NCI-H1436 treated with DMSO at 0.1 percent for 48 hours (cell line): Measurements from ENCODE around the gene ANAPC16.
"Not testable (repeated sequence)": the region's sequence is repeated elsewhere in the genome, so short reads cannot be mapped to it uniquely, and the experiment has no call there.

Source experiments
- DNase-seq: peaks from one replicate; lab custom pipeline; 2025; lab: John Stamatoyannopoulos, UW

ANAPC16 gene

DNA sequence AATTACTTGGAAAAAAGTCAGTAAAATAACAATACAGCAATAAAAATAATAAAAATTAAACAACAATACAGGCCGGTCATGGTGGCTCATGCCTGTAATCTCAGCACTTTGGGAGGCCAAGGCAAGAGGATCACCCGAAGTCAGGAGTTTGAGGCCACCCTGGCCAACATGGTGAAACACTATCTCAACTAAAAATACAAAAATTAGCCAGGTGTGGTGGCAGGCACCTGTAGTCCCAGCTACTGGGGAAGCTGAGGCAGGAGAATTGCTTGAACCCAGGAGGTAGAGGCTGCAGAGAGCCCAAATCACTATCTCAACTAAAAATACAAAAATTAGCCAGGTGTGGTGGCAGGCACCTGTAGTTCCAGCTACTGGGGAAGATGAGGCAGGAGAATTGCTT is 4.0 kb upstream of the ANAPC16 start:
- not testable (repeated sequence) for DNase-seq

DNA sequence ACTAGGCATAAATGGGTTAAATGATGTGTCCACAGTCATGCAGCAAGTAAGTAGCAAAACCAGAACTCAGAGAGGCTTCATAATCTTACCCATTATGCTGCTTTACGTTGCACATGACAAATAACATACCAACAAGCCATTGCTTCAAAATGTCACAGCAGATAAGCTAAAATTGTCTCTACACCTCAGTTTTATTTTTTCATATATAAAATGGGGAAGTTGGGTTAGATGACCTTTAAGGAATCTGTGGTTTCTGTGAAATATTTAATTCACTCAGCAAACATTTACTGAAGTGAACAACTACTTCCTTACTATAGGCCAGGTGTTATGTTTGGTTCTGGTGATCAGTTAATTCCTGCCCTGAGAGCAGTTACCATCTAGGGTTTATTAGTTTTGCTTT is 2.5 kb downstream of the ANAPC16 start:
- DNase-seq = no peak

DNA sequence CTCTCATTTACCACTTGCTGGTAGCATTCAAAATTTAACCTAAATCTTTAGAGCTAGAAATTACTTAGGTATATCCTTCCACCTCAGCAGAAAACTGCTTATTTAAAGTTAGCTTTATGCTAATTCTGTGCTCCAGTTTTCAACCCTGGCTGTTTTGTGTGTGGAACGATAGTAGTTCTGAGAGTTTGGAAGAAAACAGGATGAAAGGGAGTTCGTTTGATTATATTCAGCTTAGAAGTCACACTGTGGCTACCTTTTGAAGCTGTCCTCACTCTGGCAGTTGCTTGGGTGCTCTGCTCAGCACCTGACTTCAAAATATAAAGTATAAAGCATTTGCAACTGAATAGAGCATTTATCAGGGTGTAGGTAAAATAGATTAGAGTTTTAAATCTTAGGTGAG is 2.9 kb downstream of the ANAPC16 start:
- no peak for DNase-seq

DNA sequence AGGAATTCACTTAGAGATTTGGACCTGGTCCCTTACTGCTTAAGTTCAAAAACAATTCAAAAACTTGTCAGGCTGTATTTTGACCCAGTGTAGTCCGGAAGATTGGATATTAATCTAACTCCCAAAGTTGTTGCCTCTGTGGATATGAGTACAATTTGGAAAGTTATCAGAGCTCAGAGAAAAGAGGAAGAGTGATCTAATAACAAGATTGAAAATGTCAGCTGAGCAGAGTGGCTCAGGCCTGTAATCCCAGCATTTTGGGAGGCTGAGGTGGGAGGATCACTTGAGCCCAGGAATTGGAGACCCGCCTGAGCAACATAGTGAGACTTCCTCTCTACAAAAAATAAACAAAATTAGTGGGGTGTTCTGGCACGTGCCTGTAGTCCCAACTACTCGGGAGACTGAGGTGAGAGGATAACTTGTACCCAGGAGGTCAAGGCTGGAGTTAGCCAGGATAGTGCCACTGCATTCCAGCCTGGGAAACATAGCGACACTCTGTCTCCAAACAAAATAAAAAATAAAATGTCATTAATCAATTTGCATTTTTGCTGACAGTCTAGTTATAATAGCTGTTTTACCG is 3.5 kb downstream of the ANAPC16 start:
- DNase-seq = no peak

DNA sequence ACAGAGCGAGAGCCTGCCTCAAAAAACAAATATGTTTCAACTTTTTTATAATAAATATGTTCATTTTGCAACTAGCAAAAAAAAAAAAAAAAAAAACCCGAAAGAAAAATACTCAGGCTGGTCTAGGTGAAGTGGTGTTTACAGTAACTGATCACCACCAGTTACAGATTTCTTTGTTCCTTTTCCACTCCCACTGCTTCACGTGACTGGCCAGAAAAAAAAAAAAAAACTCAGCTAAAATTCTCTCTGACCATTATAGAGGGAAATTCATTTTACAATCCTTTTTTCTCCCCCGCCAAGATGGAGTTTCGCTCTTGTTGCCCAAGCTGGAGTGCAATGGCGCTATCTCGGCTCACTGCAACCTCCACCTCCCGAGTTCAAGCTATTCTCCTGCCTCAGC is 4.8 kb downstream of the ANAPC16 start:
- DNase-seq = no peak

DNA sequence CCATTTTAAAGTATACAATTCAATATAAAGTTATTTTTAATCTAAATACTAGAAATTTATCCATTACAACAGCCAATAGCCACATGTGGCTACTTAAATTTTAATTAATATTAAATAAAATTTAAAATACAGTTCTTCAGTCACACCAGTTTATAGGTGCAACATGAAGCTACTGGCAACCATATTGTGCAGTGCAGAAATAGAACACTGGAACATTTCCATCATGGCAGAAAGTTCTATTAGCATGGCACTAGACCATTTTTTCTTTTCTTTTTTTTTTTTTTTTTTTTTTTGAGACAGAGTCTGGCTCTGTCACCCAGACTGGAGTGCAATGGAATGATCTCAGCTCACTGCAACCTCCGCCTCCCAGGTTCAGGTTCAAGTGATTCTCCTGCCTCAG is 5.5 kb downstream of the ANAPC16 start:
- no peak for DNase-seq

DNA sequence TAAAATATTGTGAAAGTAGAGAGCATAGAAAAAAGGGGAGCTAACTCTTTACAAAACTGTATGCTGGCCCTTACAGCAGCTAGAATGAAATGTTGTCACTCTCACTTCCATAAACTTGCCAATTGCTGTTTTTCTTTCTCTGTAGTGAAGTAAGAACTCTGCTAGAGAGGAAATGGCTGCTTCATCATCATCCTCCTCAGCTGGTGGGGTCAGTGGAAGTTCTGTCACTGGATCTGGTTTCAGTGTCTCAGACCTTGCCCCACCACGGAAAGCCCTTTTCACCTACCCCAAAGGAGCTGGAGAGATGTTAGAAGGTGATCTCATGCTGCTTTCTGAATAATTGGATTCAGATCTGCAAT is 7.9 kb downstream of the ANAPC16 start:
- DNase-seq = no peak

DNA sequence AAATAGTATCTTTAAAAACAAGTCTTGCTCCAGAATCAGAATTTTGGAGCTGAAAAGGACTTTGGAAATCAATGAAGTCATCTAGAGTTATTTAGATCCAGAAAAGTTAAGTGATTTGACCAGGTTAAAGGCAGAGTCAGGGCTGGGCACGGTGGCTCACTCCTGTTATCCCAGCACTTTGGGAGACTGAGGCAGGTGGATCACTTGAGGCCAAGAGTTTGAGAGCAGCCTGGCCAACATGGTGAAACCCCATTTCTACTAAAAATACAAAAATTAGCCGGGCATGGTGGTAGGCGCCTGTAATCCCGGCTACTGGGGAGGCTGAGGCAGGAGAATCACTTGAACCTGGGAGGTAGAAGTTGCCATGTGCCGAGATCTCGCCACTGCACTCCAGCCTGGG is 8.4 kb downstream of the ANAPC16 start:
- DNase-seq = not testable (repeated sequence)

DNA sequence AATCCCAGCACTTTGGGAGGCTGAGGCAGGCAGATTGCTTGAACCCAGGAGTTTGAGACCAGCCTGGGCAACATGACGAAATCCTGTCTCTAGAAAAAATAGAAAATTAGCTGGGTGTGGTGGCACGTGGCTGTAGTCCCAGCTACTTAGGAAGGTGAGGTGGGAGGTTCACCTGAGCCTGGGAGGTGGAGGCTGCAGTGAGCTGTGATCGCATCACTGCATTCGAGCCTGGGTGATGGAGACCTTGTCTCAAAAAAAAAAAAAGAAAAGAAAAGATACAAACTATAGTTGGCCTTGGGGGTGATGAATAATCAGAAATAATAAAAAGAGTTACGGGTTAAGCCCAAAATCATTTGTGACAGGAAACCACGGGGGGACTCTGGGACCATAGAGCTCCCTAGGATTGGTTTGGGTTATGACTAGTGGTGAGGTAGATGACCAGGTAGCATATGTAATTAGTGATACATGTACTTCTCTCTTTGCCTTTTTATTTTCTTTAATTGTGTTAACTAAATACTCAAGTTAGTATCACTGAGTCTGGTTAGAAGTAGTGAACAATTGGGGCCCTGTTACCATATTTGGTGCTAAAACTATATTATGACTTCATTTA is 10.7 kb downstream of the ANAPC16 start:
- DNase-seq = no peak

DNA sequence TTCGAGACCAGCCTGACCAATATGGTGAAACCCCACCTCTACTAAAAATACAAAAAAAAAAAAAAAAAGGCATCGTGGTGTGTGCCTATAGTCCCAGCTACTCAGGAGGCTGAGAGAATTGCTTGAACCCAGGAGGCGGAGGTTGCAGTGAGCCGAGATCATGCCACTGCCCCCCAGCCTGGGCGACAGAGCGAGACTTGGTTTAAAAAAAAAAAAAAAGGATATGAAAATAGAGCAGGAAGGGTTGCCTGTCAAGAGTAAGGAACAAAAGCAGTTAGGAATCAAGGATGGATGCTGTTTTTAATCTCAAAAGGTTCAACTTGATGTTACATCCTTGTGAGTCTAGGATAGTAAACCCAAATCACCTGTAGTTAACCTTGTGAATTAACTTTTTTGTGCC is 12.0 kb downstream of the ANAPC16 start:
- DNase-seq = no peak

DNA sequence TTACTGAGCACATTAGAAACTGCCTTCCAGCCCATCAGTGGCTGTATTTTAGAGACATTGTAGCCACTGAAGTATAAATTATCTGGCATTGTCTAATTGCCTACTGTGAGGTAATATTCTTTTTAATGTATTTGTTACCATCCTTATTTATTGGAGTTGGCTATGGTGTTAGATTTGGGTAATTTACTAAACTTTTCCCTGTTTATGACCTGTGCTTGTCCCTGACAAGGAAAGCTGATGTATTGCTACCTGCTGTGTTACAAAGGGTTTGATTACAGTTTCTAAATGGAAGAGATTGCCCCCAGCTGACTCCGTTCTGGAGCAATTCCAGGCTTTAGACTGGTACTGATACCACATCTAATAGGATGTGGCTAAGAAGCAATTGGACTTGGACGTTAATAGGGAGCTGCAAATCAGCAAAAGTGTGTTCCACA is 12.5 kb downstream of the ANAPC16 start:
- no peak for DNase-seq

DNA sequence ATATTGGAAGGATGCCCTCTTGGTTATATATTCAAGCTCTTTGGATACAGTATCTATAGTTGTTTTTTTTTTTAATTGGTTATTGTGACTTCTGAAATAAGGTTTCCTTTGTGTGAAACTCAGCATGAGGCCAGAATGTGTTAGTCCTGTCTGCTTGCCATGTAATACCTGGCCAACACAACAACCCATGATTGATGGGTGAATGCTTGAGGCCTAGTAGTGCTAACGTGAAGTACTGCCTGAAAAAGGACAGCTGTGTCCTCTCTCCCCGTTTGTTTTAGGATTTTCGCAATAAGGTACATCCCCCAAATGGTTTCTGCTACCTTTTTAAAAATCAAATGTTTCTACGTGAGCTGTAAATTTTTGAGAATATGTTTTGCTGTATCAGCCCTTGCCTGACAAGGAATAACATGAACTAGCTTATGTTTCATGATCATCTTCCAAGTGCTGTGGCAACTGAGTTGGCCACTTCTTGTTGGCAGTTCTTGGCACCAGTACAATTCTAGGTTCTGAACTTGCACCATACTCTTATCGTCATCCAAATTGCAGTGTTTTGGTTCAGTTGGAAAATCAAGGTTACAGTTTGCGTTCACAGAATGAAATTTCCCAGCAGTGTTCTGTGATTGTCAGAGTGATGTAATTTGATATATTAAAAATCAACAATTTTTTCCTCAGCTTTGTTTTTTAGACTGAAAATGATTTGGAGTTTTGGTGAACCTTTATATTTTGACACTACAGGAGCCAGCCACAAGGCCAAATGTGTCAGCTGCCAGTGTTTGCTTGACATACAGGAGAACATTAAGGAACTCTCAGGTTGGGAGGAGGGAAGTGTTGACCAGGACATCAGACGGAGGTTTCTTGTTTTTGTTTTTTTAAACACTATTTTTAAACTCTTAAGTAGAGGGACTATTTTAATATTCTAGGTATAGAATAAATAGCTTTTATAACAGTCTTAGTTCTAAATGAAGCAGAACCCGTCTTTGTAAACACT is 13.7 kb downstream of the ANAPC16 start:
- DNase-seq = no peak

DNA sequence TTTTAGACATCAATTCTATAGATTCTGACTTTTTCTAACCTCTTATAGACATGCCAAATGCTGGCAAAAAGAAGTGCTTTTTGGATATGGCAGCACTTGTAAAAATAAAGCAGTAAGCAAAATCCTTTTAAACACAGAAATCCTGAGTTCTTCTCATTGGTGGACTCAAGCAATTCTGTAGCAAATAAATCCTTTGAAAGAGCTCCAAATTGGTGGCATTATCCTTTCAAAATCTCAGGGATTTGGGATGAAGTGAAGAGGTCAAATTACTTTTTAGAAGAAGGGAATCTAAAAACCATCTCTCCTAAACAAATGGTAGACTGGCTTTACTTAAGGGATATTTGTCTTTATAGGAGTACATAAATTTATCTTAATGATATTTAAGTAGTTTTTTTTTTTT is 17.8 kb downstream of the ANAPC16 start:
- no peak for DNase-seq

DNA sequence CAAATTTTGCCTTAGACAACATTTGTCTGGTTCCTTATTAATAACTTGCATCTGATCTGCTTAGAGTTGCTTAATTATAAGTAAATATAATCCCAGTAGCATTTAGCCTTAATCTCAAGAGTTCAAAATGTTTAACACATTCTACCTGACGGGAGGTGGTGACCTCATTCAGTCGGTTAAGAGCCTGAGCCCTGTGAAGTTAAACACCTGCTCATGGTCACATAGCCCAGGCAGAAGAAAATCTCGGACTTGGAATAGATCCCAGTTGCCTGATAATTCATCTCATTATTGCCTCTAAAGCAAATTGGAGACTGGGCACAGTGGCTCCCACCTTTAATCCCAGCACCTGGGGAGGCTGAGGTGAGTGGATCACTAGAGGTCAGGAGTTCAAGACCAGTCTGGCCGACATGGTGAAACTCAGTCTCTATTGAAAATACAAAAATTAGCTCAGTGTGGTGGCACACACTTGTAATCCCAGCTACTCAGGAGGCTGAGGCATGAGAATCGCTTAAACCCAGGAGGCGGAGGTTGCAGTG is 18.8 kb downstream of the ANAPC16 start:
- no peak for DNase-seq

DNA sequence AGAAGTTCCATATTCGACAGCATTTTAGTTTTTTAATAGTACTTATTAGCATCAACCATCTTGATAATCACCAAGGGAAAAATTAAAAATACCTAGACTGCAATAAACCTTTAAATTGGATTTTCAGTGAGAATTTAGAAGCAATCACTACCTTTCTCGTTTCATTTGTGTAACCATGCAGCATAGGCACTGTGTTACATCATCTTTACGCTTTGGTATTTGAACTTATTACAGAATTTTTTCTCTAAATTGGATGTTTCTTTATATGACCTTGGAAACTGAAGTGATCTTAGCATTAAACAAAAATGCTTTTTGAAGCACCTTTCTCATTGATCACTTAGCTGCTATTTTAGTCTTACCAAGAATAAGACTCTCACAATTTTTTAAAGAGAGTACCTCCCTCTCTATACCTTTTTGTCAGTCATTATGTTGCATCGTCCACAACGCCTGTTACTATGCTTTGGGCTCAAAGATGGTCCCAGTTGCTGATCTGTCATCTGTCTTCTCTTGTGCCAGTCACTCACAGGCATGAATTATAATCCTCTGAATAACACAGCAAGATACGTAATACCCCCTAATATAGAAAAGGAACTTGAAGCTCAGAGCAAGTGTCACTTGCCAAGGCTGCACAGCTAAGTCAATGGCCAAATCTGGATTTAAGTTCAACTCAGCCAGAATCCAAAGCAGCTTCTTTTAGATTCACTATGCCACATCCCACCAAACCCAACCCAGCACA is 19.9 kb downstream of the ANAPC16 start:
- no peak for DNase-seq

DNA sequence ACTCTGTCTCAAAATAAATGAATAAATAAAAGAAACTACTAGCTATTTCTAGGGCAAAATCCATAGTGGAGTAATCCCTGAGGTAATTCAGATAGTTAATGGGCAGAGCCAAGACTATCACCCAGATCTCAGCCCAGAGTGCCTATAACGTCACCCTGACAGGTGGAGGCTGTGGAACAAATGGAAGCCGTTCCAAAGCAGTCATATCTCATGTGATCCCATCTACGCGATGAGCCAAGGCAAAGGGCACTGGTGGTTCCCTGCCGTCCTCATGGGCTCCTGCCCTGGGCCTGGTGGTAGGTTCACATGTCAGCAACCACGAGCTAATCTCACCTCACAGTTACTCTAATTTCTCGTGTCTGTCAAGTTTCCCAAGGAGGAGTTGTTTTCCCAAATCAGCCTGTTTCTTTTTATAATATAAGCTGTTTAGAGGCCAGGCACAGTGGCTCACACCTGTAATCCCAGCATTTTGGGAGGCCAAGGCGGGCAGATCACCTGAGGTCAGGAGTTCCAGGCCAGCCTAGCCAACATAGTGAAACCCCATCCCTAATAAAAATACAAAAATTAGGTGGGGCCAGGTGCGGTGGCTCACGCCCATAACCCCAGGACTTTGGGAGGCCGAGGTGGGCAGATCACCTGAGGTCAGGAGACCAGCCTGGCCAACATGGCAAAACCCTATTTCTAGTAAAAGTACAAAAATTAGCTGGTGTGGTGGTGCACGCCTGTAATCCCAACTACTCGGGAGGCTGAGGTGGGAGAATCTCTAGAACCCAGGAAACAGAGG is 22.8 kb downstream of the ANAPC16 start:
- DNase-seq = no peak

DNA sequence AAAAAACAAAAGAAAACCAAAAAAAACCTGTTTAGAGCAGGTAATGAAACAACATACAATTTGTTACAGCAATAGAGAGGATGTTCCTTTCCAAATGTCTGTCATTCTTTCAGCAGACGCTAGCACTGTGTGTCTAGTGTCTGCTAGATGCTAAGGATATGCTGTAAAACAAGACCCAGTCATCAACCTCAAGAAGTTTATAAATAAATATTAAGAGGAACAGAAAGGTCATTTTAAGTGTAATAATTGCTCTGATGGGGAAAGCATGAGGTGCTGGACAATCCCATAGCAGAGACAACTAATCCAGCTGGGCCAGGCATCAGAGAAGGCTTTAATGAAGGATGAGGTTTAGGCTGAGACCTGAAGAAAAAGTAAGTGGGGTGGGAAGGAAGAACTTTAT is 23.6 kb downstream of the ANAPC16 start:
- DNase-seq = no peak

DNA sequence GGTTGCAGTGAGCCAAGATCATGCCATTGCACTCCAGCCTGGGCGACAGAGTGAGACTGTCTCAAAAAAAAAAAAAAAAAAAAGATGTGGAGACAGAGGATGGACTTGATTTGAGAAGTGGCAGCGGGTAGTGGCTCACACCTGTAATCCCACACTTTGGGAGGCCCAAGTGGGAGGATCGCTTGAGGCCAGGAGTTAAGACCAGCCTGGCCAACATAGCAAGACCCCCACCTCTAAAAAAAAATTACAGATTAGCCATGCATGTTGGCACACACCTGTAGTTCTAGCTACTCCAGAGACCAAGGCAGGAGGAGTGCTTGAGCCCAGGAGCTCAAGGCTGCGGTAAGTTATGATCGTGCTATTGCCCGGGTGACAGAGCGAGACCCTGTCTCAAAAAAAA is 24.6 kb downstream of the ANAPC16 start:
- no peak for DNase-seq

DNA sequence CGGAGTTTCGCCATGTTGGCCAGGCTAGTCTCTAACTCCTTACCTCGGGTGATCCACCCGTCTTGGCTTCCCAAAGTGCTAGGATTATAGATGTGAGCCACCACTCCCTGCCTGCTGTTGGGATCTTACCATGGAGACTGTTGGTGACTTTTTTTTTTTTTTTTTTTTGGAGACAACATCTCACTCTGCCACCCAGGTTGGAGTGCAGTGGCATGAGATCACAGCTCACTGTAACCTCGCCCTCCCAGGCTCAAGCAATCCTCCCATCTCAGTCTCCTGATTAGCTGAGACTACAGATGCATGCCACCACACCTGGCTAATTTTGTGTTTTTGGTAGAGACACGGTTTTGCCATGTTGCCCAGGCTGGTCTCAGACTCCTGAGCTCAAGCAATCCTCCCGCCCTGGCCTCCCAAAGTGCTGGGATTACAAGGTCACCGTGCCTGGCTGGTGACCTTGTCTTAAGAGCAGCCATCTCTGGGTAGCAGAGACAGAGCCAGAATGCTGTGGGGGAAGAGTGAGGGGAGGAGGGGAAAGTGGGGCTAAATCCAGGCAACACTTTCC is 26.0 kb downstream of the ANAPC16 start:
- no peak for DNase-seq

DNA sequence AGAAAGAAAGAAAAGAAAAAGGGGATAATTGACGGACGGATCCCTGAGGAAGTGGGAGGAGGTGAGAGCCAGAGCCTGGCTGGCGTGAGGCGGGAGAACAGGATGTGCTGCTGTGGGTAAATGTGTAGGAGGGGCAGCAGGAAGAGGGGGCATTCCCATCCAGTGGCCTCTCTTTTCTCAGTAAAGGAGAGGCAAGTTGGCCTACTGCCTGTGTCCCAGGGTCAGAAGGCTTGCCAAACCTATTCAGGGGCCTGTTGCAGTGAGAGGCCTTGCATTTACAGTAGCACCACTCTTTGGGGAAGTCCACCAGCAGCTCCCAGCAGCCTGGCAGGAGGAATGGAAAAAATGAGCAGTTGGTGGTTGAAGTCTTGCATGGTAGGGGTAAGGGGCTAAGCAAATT is 26.9 kb downstream of the ANAPC16 start:
- no peak for DNase-seq

DNA sequence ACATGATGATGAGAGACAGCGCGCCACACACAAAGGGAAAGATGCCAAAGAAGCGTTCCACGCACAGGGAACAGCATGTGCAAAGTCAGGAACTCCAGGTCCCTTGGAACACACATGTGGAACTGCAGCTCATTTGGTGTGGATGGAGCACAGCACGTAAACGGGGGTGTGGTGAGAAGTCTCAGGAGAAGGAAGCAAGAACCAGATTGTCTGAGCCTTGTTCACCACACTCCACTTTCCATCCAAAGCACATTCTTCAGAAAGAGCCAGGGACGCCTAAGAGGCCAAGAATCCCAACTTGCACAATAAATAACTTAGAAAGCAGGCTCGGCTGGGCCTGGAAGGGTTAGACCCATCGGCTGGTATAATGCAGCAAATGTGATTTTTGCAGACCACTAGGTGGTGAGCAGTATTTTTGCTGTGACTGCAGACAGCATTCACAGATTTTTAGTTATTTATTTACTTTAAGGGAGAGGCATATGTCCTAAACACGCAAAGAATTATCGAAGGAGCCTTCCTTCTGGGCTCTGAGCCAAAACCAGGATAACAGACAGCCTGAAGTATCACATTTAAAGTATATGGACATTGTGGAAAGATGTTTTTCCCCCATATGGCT is 28.1 kb downstream of the ANAPC16 start:
- DNase-seq = no peak
